ENCODE measurements around the gene C2orf74. TPM values are rescaled to one million over a fixed set of nuclear protein-coding genes. Genes with fewer than 3 reads are reported as not detected.
A peak's percentile ranks its signal among the peaks of the same experiment; 100 is the strongest.

C2orf74 gene
- 6.0 and 7.6 TPM in 2 replicates for total RNA-seq

DNA sequence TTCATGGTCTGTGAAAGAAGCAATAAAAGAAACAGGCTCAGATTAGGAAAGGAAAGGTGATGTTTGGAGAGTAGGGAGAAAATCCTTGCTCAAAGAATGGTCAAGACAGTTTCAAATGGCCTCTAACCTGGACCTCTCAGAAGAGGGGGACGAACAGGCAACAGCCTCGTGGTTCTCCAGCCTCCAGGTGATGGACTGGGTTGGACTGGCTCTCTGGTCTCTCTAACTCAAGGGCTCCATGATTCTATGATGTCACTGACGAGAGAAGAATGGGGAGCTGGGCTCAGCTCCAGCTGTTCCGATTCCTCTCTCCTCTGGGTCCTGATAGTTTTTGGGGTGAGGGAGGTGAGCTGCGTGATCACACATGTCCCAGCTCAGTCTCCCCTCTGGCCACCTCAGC is at the start of gene C2orf74:
C2orf74 (plus strand) TSS at position 301 of the 400 bp plus-strand sequence. CDS start 327 bp downstream, outside the sequence.
- Mint-ChIP-seq H3K27ac (no peak within 1 kb of the TSS), H3K4me3 (no peak within 1 kb of the TSS), H3K9me3 (peaks cover 1% of the 10 kb centered on the region), H3K27me3 (no peaks in the 10 kb centered on the region), H3K4me1 (peaks cover 12% of the 10 kb centered on the region), H3K36me3 (ENCODE audit: low read depth) (peaks cover 66% of the 10 kb centered on the region)
- ChIA-PET CTCF (no interaction called here), POLR2A (no interaction called here)
- TF ChIP-seq, protein P1, sequence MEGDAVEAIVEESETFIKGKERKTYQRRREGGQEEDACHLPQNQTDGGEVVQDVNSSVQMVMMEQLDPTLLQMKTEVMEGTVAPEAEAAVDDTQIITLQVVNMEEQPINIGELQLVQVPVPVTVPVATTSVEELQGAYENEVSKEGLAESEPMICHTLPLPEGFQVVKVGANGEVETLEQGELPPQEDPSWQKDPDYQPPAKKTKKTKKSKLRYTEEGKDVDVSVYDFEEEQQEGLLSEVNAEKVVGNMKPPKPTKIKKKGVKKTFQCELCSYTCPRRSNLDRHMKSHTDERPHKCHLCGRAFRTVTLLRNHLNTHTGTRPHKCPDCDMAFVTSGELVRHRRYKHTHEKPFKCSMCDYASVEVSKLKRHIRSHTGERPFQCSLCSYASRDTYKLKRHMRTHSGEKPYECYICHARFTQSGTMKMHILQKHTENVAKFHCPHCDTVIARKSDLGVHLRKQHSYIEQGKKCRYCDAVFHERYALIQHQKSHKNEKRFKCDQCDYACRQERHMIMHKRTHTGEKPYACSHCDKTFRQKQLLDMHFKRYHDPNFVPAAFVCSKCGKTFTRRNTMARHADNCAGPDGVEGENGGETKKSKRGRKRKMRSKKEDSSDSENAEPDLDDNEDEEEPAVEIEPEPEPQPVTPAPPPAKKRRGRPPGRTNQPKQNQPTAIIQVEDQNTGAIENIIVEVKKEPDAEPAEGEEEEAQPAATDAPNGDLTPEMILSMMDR (IDR thresholded peaks at IDR 0.05), result no peak
- intact Hi-C loops (cut with micrococcal nuclease), result no loop called here
- DNase-seq (no peak), ATAC-seq (ENCODE audit: low read depth) (no peak)

DNA sequence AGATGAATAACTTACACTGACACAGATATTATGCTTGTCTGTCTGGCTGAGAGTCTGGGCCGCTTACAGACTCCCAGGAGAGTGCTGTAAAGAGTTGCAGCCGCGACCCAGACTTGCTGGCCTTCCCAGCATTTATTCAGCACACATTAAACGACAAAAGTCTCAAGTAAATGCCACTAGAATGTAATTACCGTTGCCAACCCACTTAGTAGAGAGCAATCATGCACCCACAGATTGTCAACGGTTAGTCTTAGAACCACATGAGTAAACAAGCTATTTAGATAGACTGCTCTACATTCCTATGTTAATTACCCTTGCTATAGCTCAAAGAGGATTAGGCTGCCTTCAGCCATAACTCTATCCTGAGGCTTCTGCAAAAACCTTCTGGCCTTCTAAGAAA is 47.8 kb upstream of the C2orf74 start:
- H3K36me3 Mint-ChIP-seq (ENCODE audit: low read depth), result peaks cover 6% of the 10 kb centered on the region
- peaks cover 3% of the 10 kb centered on the region for H3K4me1 Mint-ChIP-seq
- intact Hi-C loops (cut with micrococcal nuclease), result no loop called here
- POLR2A ChIA-PET, result interaction anchor here (0.6 kb wide), 1 partner anchor 38 kb away, joined by 3 read pairs; no protein-coding TSS in a partner anchor
- DNase-seq (no peak), ATAC-seq (ENCODE audit: low read depth) (no peak)
- H3K27me3 Mint-ChIP-seq, result no peaks in the 10 kb centered on the region
- CTCF ChIA-PET, result no interaction called here
- H3K9me3 Mint-ChIP-seq, result no peaks in the 10 kb centered on the region
- H3K4me3 Mint-ChIP-seq, result no peak overlapping the region
- TF ChIP-seq, protein P1 (IDR thresholded peaks at IDR 0.05), result no peak
- H3K27ac Mint-ChIP-seq, result no peak overlapping the region

DNA sequence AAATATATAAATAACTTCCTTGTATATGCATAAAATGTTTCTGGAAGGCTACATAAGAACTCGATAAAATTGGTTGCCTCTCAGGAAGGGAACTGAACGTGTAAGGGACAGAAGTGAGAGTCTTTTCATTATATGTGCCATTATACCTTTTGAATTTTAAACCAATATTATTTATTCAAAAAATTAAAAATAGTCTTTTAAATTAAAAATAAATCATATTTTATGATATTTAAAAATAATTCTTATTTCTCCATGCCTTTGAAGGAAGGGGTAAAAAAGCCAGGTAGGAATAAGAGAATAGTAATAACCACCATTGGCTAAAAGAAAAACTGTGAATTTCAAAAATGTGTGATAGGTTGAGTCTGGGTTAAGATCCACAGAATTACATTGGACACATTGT is 45.7 kb upstream of the C2orf74 start:
- intact Hi-C loops (cut with micrococcal nuclease), result no loop called here
- TF ChIP-seq, protein P1 (IDR thresholded peaks at IDR 0.05), result no peak
- H3K36me3 Mint-ChIP-seq (ENCODE audit: low read depth), result peaks cover 6% of the 10 kb centered on the region
- H3K9me3 Mint-ChIP-seq, result no peaks in the 10 kb centered on the region
- DNase-seq (no peak), ATAC-seq (ENCODE audit: low read depth) (no peak)
- CTCF ChIA-PET, result no interaction called here
- no peak overlapping the region for H3K4me3 Mint-ChIP-seq
- no peak overlapping the region for H3K27ac Mint-ChIP-seq
- POLR2A ChIA-PET, result no interaction called here
- H3K27me3 Mint-ChIP-seq, result no peaks in the 10 kb centered on the region
- peaks cover 3% of the 10 kb centered on the region for H3K4me1 Mint-ChIP-seq

DNA sequence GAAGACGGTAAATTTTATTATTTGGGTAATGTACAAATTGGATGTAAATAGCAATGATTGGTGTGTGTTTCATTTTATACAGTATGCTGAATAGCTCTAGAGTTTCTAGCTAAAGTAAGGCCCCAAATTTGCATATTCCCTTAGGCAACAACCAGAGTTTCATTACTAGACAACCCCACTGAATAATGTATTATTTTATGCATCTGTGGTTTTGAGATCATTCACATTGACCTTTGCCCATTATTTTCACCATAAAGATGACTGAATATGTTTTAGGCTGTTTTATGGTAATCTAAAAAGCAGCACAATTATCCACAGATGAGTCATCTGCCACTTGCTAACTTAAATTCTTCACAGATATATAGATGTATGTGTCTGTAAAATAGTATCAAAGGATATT is 44.5 kb upstream of the C2orf74 start:
- TF ChIP-seq, protein P1 (IDR thresholded peaks at IDR 0.05), result no peak
- peaks cover 3% of the 10 kb centered on the region for H3K4me1 Mint-ChIP-seq
- H3K9me3 Mint-ChIP-seq, result no peaks in the 10 kb centered on the region
- CTCF ChIA-PET, result no interaction called here
- H3K4me3 Mint-ChIP-seq, result no peak overlapping the region
- no peaks in the 10 kb centered on the region for H3K27me3 Mint-ChIP-seq
- peaks cover 6% of the 10 kb centered on the region for H3K36me3 Mint-ChIP-seq (ENCODE audit: low read depth)
- H3K27ac Mint-ChIP-seq, result no peak overlapping the region
- POLR2A ChIA-PET, result no interaction called here
- intact Hi-C loops (cut with micrococcal nuclease), result no loop called here
- ATAC-seq (ENCODE audit: low read depth), result no peak
- DNase-seq, result no peak

DNA sequence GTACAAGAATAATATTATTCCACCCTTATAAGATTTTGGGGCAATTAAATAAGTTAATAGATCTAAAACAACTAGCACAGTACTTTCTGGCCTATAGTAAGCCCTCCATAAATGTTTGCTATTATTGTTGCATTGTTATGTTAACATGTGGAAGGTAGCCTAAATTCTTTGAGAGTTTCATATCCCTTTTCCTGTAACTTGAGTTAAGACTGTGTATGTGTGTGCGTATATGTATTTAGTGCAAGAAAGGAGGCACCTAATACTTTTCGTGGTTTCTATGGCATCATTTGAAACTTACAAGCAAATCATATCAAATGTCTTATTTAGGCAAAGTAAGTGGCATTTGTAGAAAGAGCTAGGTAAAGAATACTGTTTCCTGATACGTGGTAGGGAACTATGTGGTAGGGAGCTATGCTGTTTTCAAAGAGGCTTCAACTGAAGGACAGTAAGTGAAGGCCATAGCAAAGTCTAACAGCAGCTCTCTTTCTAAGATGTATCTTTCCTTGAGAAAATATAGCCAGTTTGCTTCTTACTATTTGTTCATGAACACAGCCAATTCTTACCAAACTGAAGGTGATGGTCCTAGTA is 36.8 kb upstream of the C2orf74 start:
- Mint-ChIP-seq H3K4me1 (peaks cover 8% of the 10 kb centered on the region), H3K36me3 (ENCODE audit: low read depth) (no peaks in the 10 kb centered on the region), H3K27me3 (no peaks in the 10 kb centered on the region), H3K9me3 (peaks cover 3% of the 10 kb centered on the region), H3K4me3 (no peak overlapping the region), H3K27ac (no peak overlapping the region)
- DNase-seq (no peak), ATAC-seq (ENCODE audit: low read depth) (peak; percentile 28)
- TF ChIP-seq, protein P1 (IDR thresholded peaks at IDR 0.05), result no peak
- intact Hi-C loops (cut with micrococcal nuclease), result no loop called here
- ChIA-PET POLR2A (no interaction called here), CTCF (no interaction called here)

All from activated B cell treated with CpG ODN at 0.5 μM for 24 hours (primary cell).